GM12891 (cell line): ENCODE measurements around the gene MZF1.

Experiments used
- POLR2AphosphoS5 ChIP-seq: IDR thresholded peaks from 2 replicates; pipeline ENCODE4 v1.6.1; 2011; ENCODE audit warnings: low read depth, low read length, control low read depth
- TAF1 ChIP-seq: IDR thresholded peaks from 2 replicates; pipeline ENCODE4 v1.6.1; 2011; ENCODE audit warnings: low read depth, low read length, control low read depth

DNA sequence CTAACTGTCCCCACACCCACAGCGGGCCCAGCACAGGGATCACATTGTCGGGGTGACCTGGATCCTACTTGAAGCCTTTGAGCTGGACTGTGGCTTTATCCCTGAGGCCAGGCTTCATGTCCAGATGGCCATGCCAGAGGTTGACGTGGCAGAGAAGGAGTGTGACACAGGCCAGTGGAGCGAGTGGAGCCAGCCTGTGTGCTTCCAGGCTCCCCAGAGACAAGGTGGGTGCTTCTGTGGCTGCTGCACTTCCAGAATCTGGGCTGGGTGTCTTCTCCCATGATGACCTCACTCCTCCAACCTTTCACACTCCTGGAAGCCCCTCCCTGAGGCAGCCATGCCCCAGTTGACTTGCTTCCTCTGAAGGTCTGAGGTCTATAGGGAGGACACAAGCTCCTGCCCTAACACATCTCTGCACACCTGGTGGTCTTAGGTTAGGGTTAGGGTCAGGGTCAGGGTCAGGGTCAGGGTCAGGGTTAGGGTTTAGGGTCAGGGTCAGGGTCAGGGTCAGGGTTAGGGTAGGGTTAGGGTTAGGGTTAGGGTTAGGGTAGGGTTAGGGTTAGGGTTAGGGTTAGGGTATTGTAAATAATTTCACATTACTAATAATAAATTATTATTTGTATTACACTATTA is 13.1 kb upstream of the MZF1 start:
- no peak for TF ChIP-seq POLR2AphosphoS5
- TF ChIP-seq TAF1 = no peak
